GM19043 (cell line): ENCODE data around the gene ADAMTS5.

Source experiments
- ATAC-seq: cut with Tn5 transposase; IDR thresholded peaks from one replicate; pipeline ENCODE4 v1.9.1; 2021; ENCODE audit warnings: low read depth; ENCODE audit not compliant: unreplicated experiment

Gene ADAMTS5

DNA sequence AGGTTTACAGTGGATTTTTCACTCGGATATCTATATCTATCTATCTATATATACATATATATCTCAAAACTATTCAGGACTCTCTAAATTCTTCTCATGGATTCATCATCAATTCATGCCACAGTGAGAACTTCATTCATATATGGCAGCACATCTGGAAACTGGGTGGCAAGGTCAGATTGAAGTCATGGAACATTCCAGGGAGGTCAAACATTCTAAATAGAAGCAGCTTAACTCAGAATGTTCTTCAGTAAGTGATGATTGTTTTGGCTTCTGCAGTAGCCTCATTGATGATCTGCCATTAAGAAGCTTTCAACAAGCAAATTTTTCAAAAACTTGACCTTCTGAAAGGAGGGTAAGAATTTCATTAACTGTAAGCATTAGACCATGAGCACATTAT is 74.7 kb downstream of the ADAMTS5 start:
- no peak for ATAC-seq

DNA sequence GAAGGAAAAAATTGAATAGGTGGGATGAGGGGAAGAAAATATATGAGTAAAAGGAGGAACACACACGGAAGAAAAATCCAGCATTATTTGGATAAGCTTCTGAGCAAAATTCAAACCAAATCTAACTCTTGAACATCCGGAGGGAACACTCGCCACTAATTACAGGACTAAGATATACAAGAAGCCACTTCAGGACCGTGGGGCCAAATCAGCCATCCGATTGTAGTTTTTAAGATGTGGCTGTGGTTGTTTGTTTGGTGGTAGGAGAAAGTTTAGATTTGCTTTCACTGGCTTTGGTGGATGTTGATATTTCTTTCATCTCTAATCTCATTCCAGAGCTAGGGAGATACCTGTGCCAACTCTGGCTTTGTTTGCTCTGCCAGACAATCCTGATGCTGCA is 78.0 kb downstream of the ADAMTS5 start:
- no peak for ATAC-seq

DNA sequence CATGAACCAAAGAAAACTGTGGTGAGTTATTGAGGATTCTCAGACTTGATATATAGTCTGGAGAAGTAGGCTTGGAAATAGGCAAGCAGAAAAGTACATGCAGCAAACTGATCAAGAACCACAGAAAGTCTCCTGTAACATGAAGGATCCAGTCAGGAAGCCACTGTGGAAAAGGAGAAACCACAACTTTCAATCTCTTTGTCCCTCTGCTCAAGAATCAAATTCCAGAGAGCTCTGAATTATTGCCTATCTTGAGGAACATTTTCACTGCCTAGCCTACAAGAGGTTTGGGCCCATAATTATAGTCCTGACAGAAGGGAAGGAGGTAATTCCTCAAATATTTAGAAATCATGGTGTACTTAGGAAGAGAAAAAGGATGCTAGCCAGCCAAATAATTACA is 78.6 kb downstream of the ADAMTS5 start:
- no peak for ATAC-seq

DNA sequence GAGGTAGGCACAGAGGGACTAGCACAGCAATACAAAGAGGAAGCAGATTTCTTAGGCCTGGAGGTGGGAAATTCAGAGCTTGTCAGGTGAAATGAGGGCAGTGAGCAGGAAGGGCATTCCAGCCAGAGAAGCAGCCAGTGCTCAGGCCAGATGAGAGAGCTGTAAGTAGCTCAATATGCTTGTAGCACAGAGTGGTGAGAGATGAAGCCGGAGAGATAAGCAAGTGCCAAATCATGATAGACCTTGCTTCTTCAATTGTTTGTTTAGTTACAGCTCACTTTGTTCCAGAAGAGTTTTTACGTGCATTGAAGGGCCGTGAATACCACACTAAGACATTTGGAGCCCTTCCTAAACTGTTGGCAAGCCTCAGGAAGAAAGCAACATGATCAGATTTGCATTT is 79.6 kb downstream of the ADAMTS5 start:
- ATAC-seq, result no peak

DNA sequence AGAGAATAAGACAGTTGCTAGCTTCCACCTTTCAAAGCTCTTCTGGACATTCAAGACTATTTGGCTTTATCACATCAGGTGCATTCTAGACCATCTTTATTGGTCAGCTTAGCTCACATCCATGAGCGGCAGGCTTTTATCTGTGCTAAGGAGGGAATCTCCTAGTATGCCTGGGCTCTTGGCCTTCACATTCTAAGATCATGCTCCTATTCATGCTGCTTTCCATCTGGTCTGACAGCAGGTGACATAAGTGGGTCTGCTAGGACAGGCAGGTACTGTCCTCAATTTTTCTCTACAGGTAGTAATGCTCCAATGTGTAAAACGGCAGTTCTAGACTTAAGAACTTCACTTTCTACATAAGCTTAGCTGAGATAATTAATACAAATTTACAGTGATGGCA is 82.5 kb downstream of the ADAMTS5 start:
- no peak for ATAC-seq

DNA sequence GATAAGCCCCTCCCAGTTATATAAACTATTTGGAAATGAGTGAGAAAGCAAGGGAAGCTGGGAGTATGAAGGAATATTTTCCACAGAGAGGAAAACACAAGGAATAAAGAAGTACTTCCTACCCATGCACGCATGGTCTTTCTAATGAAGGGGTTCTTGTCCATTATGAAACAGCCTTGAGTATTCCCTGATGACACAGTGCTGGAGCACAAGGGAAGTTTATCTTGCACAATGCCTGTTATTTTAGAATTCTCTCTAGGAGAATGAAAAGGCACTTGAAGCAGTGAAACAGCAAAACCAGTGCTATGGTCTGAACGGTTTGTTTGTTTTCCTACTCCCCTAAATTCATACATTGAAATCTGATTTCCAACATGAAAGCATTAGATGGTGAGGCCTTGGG is 83.1 kb downstream of the ADAMTS5 start:
- ATAC-seq, result no peak

DNA sequence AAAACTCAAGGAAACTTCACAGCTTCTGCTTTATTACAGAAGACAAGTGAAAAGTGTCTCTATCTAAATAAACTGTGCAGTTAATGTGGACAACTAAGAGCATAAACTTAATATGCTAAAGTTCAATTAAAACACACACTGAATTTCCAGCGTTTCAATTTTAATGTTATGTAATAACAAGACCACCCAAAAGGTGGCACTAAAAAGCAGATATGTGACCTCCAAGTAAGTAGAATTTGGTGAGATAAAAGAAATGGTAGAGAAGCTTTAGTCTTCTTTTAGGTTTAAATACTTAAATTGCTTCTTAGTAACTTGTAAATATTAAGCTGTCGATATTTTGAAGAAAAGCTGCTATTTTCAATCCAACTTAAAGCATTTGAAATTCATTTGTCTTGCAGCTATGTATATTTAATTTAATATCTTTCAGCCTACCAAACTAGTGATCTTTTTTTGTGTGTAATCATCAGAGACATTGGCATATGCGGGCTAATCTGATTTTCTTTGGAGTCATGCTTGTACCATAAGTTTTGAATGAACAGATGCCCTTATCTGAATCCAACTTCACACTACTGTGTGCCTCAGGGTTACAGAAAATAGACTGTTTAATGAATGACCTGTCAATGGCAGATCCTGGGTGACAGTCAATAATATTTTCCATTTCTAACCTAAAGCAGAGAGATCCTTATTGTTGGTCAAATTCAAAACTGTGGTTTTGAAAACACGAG is 85.2 kb downstream of the ADAMTS5 start:
- ATAC-seq, result no peak

DNA sequence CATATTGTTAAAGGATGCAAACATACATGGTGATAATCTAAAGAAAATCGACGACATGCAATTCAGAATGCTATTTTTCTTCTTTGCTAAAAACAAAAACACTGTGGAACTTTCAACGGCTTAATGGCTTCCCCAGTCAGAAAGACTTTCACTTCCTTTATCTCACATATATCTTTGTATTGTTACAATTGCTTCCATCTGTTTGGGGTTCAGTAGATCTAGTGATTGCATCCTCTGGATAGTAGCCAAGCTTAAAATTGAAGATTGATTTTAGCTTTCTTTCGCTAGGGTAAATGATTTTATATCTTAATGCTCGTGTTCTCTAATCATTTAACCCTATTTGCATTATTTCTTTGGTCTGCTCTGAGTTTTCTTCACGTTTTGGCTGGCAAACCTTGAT is 89.9 kb downstream of the ADAMTS5 start:
- ATAC-seq, result no peak

DNA sequence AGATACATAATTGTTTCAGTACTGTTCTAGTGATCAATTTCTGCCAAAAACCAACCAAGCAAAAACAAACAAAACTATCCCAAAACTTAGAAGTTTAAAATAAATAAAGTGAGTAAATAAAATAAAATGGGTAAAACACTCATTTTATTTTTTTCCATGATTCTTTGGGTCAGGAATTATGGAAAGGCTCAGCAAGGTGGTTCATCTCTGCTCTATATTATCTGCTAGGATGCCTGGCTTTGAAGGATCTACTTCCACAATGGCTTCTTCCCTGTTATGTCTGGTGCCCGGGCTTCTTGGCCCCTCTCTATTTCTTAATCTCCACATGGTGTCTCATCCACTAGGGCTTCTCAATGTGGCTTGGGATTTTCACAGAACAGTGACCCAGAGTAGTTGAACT is 92.5 kb downstream of the ADAMTS5 start:
- no peak for ATAC-seq
